ENCODE measurements around the gene ATP11A.
A peak's percentile ranks its signal among the peaks of the same experiment; 100 is the strongest.

Gene ATP11A

DNA sequence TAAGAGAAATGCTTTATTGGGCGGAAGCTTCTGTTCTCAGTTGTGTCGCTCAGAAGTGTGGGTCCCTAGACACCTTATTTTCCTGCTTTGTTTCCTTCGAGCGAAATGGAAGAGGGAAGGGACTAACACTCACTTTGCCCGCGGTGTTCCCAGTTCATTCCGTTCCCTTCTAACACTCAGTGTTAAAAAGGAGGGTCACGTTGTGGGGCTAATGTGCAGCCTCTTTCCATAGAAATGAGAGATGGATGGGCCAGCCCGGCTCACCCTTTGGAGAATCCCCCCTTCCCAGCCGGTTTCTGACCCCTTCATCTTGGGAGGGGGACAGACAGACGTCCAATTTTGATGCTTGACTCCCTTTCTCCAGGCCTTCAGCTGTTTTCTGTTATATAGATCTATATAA lies 2.3 kb downstream of the ATP11A start:
- no peaks in the 10 kb centered on the region for H3K9me3 ChIP-seq (ENCODE audit: control insufficient read depth, insufficient read depth, low read depth, low read length)
- 0 out of 2 replicates have a peak, but pooled peaks cover 4% of the 10 kb centered on the region for H3K4me1 ChIP-seq (ENCODE audit: control insufficient read depth, insufficient read depth, low read length)
- POLR2A ChIA-PET: interaction anchor here (0.7 kb wide), 1 partner anchor 19 kb away, joined by 3 read pairs; no protein-coding TSS in a partner anchor
- TF ChIP-seq GLIS1 (tag by site-specific recombination; IDR thresholded peaks at IDR 0.05) (no peak), ZNF600 (tag by site-specific recombination; IDR thresholded peaks at IDR 0.05) (peak; percentile 10; the same call in 1 of the 2 replicates)
- H3K27ac ChIP-seq (ENCODE audit: extremely low read depth, low read depth, low read length): no peak overlapping the region
- no peak overlapping the region for H3K4me3 ChIP-seq (ENCODE audit: low read depth, low read length)
- CTCF ChIA-PET: no interaction called here
- no peaks in the 10 kb centered on the region for H3K36me3 ChIP-seq (ENCODE audit: control insufficient read depth in 2 of 2, insufficient read depth in 1 of 2, low read length in 2 of 2)

DNA sequence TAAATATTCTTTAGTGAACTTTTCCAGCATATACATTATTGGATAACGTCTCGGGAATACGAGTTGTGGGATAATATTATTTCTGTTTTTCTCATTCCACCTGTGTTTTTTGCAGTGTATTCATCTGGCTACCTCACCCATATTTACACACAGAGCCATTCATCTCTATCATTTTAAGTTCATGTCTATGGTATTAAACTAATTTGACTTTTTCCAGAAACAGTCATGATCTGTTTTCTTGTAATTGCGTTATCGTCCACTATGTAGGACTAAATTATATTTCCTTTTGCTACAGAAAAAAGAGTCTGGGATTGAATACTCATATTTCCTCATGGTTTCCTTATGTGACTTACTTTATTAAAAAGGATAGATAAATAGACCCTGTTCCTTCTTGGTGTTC lies 2.7 kb downstream of the ATP11A start:
- H3K9me3 ChIP-seq (ENCODE audit: control insufficient read depth, insufficient read depth, low read depth, low read length): no peaks in the 10 kb centered on the region
- POLR2A ChIA-PET: interaction anchor here (0.7 kb wide), 1 partner anchor 18 kb away, joined by 3 read pairs; no protein-coding TSS in a partner anchor
- 0 out of 2 replicates have a peak, but pooled peaks cover 4% of the 10 kb centered on the region for H3K4me1 ChIP-seq (ENCODE audit: control insufficient read depth, insufficient read depth, low read length)
- CTCF ChIA-PET: no interaction called here
- no peaks in the 10 kb centered on the region for H3K36me3 ChIP-seq (ENCODE audit: control insufficient read depth in 2 of 2, insufficient read depth in 1 of 2, low read length in 2 of 2)
- no peak overlapping the region for H3K4me3 ChIP-seq (ENCODE audit: low read depth, low read length)
- H3K27ac ChIP-seq (ENCODE audit: extremely low read depth, low read depth, low read length): no peak overlapping the region
- no peak for TF ChIP-seq ZNF514 (tag by site-specific recombination; IDR thresholded peaks at IDR 0.05)
- TF ChIP-seq, protein P1, sequence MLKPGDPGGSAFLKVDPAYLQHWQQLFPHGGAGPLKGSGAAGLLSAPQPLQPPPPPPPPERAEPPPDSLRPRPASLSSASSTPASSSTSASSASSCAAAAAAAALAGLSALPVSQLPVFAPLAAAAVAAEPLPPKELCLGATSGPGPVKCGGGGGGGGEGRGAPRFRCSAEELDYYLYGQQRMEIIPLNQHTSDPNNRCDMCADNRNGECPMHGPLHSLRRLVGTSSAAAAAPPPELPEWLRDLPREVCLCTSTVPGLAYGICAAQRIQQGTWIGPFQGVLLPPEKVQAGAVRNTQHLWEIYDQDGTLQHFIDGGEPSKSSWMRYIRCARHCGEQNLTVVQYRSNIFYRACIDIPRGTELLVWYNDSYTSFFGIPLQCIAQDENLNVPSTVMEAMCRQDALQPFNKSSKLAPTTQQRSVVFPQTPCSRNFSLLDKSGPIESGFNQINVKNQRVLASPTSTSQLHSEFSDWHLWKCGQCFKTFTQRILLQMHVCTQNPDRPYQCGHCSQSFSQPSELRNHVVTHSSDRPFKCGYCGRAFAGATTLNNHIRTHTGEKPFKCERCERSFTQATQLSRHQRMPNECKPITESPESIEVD (tag by site-specific recombination; IDR thresholded peaks at IDR 0.05): peak; percentile 42; the same call in 1 of the 2 replicates

DNA sequence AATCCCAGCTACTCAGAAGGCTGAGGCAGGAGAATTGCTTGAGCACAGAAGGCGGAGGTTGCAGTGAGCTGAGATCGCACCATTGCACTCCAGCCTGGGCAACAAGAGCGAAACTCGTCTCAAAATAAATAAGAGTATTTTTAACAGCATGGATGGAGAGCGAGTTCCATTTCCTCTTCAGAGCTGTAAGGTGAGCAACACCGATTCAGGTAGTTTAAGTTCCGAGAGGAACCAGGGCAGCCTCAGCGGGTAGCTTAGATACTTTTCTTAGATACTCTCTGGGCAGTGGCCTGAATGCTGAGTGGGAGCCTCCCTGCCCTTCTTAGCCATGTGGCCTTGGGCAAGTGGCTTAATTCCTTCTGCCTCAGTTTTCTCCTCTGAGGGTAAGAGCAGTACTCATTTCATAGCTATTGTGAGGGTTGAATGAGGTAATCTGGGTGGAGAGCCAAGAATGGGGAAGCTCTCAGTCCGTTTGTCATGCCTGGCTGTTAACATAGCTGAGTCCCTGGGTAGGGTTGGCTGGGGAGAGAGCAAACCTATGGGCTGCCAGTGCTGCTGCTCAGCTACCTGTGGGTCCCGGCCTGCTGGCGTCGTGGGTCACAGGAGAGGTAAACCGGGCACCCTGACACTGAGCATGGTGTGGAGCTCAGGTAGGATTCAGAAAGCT lies 4.1 kb downstream of the ATP11A start:
- POLR2A ChIA-PET: interaction anchor here (0.5 to 1.7 kb wide), 2 partner anchors 18 to 24 kb away, joined by 3 to 5 read pairs; no protein-coding TSS in a partner anchor
- Histone ChIP-seq H3K27ac (ENCODE audit: extremely low read depth, low read depth, low read length) (no peak overlapping the region), H3K9me3 (ENCODE audit: control insufficient read depth, insufficient read depth, low read depth, low read length) (no peaks in the 10 kb centered on the region), H3K4me1 (ENCODE audit: control insufficient read depth, insufficient read depth, low read length) (0 out of 2 replicates have a peak, but pooled peaks cover 4% of the 10 kb centered on the region), H3K4me3 (ENCODE audit: low read depth, low read length) (no peak overlapping the region), H3K36me3 (ENCODE audit: control insufficient read depth in 2 of 2, insufficient read depth in 1 of 2, low read length in 2 of 2) (no peaks in the 10 kb centered on the region)
- TF ChIP-seq PRDM1 (tag by site-specific recombination; IDR thresholded peaks at IDR 0.05): peak; percentile 67
- TF ChIP-seq ZNF707 (tag by site-specific recombination; IDR thresholded peaks at IDR 0.05): no peak
- TF ChIP-seq ZNF610 (tag by site-specific recombination; IDR thresholded peaks at IDR 0.05; ENCODE audit: borderline replicate concordance): no peak
- 0 out of 2 replicates have a peak, but pooled peaks have one; percentile 15 for TF ChIP-seq IKZF3 (tag by site-specific recombination; IDR thresholded peaks at IDR 0.05)
- no peak for TF ChIP-seq ZNF843 (tag by site-specific recombination; IDR thresholded peaks at IDR 0.05)
- TF ChIP-seq ZNF600 (tag by site-specific recombination; IDR thresholded peaks at IDR 0.05): peak; percentile 74; the same call in 1 of the 2 replicates
- TF ChIP-seq ZBTB17 (tag by site-specific recombination; IDR thresholded peaks at IDR 0.05): peak; percentile 89
- TF ChIP-seq KLF8 (tag by site-specific recombination; IDR thresholded peaks at IDR 0.05): no peak
- TF ChIP-seq ZNF747 (tag by site-specific recombination; IDR thresholded peaks at IDR 0.05): no peak
- TF ChIP-seq, protein P2, sequence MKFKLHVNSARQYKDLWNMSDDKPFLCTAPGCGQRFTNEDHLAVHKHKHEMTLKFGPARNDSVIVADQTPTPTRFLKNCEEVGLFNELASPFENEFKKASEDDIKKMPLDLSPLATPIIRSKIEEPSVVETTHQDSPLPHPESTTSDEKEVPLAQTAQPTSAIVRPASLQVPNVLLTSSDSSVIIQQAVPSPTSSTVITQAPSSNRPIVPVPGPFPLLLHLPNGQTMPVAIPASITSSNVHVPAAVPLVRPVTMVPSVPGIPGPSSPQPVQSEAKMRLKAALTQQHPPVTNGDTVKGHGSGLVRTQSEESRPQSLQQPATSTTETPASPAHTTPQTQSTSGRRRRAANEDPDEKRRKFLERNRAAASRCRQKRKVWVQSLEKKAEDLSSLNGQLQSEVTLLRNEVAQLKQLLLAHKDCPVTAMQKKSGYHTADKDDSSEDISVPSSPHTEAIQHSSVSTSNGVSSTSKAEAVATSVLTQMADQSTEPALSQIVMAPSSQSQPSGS (tag by site-specific recombination; IDR thresholded peaks at IDR 0.05; ENCODE audit: low read depth): 0 out of 2 replicates have a peak, but pooled peaks have one; percentile 35
- no peak for TF ChIP-seq GLIS1 (tag by site-specific recombination; IDR thresholded peaks at IDR 0.05)
- peak; percentile 25; the same call in 1 of the 2 replicates for TF ChIP-seq ZEB2 (tag by site-specific recombination; IDR thresholded peaks at IDR 0.05)
- TF ChIP-seq, protein P3, sequence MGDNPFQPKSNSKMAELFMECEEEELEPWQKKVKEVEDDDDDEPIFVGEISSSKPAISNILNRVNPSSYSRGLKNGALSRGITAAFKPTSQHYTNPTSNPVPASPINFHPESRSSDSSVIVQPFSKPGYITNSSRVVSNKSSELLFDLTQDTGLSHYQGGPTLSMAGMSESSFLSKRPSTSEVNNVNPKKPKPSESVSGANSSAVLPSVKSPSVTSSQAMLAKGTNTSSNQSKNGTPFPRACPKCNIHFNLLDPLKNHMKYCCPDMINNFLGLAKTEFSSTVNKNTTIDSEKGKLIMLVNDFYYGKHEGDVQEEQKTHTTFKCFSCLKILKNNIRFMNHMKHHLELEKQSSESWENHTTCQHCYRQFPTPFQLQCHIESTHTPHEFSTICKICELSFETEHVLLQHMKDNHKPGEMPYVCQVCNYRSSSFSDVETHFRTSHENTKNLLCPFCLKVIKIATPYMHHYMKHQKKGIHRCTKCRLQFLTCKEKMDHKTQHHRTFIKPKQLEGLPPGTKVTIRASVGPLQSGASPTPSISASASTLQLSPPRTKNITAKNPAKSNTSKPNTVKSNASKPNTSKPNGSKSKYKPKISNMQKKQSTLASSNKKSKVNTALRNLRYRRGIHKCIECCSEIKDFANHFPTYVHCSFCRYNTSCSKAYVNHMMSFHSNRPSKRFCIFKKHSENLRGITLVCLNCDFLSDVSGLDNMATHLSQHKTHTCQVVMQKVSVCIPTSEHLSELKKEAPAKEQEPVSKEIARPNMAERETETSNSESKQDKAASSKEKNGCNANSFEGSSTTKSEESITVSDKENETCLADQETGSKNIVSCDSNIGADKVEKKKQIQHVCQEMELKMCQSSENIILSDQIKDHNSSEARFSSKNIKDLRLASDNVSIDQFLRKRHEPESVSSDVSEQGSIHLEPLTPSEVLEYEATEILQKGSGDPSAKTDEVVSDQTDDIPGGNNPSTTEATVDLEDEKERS (tag by site-specific recombination; IDR thresholded peaks at IDR 0.05): no peak
- TF ChIP-seq SCRT2 (tag by site-specific recombination; IDR thresholded peaks at IDR 0.05): 0 out of 2 replicates have a peak, but pooled peaks have one; percentile 22
- CTCF ChIA-PET: no interaction called here

Measured in HEK293 (cell line).